HepG2 (cell line): ENCODE data around the gene FER1L5. TPM values are rescaled to one million over a fixed set of nuclear protein-coding genes. Genes with fewer than 3 reads are reported as not detected.
A peak's percentile ranks its signal among the peaks of the same experiment; 100 is the strongest.

Experiments used
- ATAC-seq: fragments of 200-7000 bp; cut with Tn5 transposase; 3 replicates; pipeline ENCODE4 v1.9.1; 2020; ENCODE audit warnings: mild to moderate bottlenecking, moderate library complexity
- BruUV-seq: library from RNA; stranded (reverse); fragments of 400-500 nt; replicated peaks from 2 replicates; lab custom pipeline; 2021; lab: Mats Ljungman, UMichigan
- CTCF ChIA-PET: fragments of 300-600 bp; formaldehyde crosslinking; extraction: SDS; loops from one replicate; lab custom pipeline; 2021; ENCODE audit warnings: low total read pairs, inconsistent platforms, low intra/inter-chr PET ratio; lab: Yijun Ruan, JAX
- POLR2A ChIA-PET: fragments of 350-600 bp; sonication (Branson Sonifier 250); formaldehyde crosslinking; loops from one replicate; lab custom pipeline; 2020; ENCODE audit warnings: antibody characterized with exemption, inconsistent platforms; lab: Yijun Ruan, JAX
- DNase-seq: peaks from one replicate; pipeline ENCODE4 v3.0.0-alpha.2; 2015; ENCODE audit warnings: low spot score
- FAIRE-seq: peaks from 3 replicates; lab custom pipeline; 2011; peaks lifted over from hg19 to GRCh38; lab: Jason Lieb, UNC
- H2AFZ ChIP-seq: one replicate; pipeline ENCODE4 v1.6.1; 2011; ENCODE audit warnings: low read length, inconsistent platforms
- H3K27ac ChIP-seq: fragments of 300-600 bp; 3 replicates; pipeline ENCODE4 v1.8.0; 2011; ENCODE audit warnings: mixed run types, mild to moderate bottlenecking, mixed read lengths, low read length, inconsistent platforms; ENCODE audit not compliant: insufficient read depth; ENCODE audit errors: extremely low read length
- H3K27me3 ChIP-seq, 2 experiments: fragments of 200-600 bp in 1 of 2; 2 replicates in 1 of 2; 3 replicates in 1 of 2; pipeline versions ENCODE4 v1.6.0 to v1.8.0; 2011; ENCODE audit warnings: low read length in 2 of 2, mild to moderate bottlenecking in 2 of 2, moderate library complexity in 2 of 2, inconsistent platforms in 1 of 2; ENCODE audit not compliant: insufficient read depth in 2 of 2, control insufficient read depth in 1 of 2
- H3K36me3 ChIP-seq, 2 experiments: fragments of 200-600 bp in 1 of 2; replicated peaks in 1 of 2; 2 replicates in 1 of 2; 3 replicates in 1 of 2; pipeline versions ENCODE4 v1.5.1 to v1.8.0; 2011; ENCODE audit warnings: low read length in 2 of 2, inconsistent platforms in 1 of 2; ENCODE audit not compliant: insufficient read depth in 2 of 2, control insufficient read depth in 1 of 2
- H3K4me1 ChIP-seq: 2 replicates; pipeline ENCODE4 v1.5.1; 2012; ENCODE audit warnings: low read length, inconsistent platforms; ENCODE audit not compliant: insufficient read depth
- H3K4me2 ChIP-seq: 2 replicates; pipeline ENCODE4 v1.6.0; 2011; ENCODE audit warnings: low read depth, low read length, inconsistent platforms
- H3K4me3 ChIP-seq, 3 experiments: fragments of 200-600 bp in 1 of 3; sonication (generic), shearing (Covaris generic) in 1 of 3; replicated peaks in 1 of 3; 2 replicates each; pipeline ENCODE4 v1.5.1; 2011 to 2016; ENCODE audit warnings: low read length in 3 of 3, inconsistent platforms in 2 of 3, low read depth in 2 of 3, mild to moderate bottlenecking in 2 of 3, control low read depth in 1 of 3, mixed read lengths in 1 of 3; ENCODE audit not compliant: insufficient read depth in 1 of 3
- H3K79me2 ChIP-seq: one replicate; pipeline ENCODE4 v1.6.1; 2011; ENCODE audit warnings: low read length, inconsistent platforms; ENCODE audit not compliant: insufficient read depth
- H3K9ac ChIP-seq: 2 replicates; pipeline ENCODE4 v1.6.0; 2011; ENCODE audit warnings: mild to moderate bottlenecking, low read depth, low read length, inconsistent platforms; ENCODE audit not compliant: insufficient read depth
- H3K9me3 ChIP-seq: 2 replicates; pipeline ENCODE4 v1.5.1; 2012; ENCODE audit warnings: mild to moderate bottlenecking, low read length
- H4K20me1 ChIP-seq: 2 replicates; pipeline ENCODE4 v1.6.0; 2011; ENCODE audit warnings: inconsistent platforms, mild to moderate bottlenecking, low read length, moderate library complexity; ENCODE audit not compliant: insufficient read depth
- ERF ChIP-seq: IDR thresholded peaks from 2 replicates; pipeline ENCODE4 v1.6.1; 2018; ENCODE audit warnings: missing biosample characterization, missing genetic modification reagents
- HMGXB3 ChIP-seq: sonication (generic); formaldehyde crosslinking; IDR thresholded peaks from 2 replicates; pipeline ENCODE4 v1.4.0; 2020; ENCODE audit warnings: missing genetic modification reagents, borderline replicate concordance
- MAFK ChIP-seq, 2 experiments: IDR thresholded peaks in 1 of 2; conservative IDR thresholded peaks in 1 of 2; 2 replicates each; pipeline ENCODE4 v1.6.1; 2011; ENCODE audit warnings: improper control_type of control experiment in 2 of 2, low read length in 2 of 2
- MXD4 ChIP-seq: IDR thresholded peaks from 2 replicates; pipeline ENCODE4 v1.6.1; 2016; ENCODE audit warnings: mild to moderate bottlenecking, missing biosample characterization, missing genetic modification reagents
- SALL1 ChIP-seq: sonication (generic); formaldehyde crosslinking; IDR thresholded peaks from 2 replicates; pipeline ENCODE4 v1.8.0; 2022; ENCODE audit warnings: mild to moderate bottlenecking, missing genetic modification reagents
- SIN3B ChIP-seq: fragments of 150-350 bp; IDR thresholded peaks from 2 replicates; pipeline ENCODE4 v1.6.1; 2014; ENCODE audit warnings: low read length
- TBP ChIP-seq: sonication (generic); formaldehyde crosslinking; IDR thresholded peaks from 2 replicates; pipeline ENCODE4 v1.5.0; 2020; ENCODE audit warnings: missing genetic modification reagents
- ZBTB44 ChIP-seq: sonication (generic); formaldehyde crosslinking; IDR thresholded peaks from 2 replicates; pipeline ENCODE4 v1.4.0; 2020; ENCODE audit warnings: missing genetic modification reagents
- ZMYM2 ChIP-seq: sonication (generic); formaldehyde crosslinking; IDR thresholded peaks from 2 replicates; pipeline ENCODE4 v1.8.0; 2022; ENCODE audit warnings: mild to moderate bottlenecking, missing genetic modification reagents
- ZNF556 ChIP-seq: sonication (generic); formaldehyde crosslinking; IDR thresholded peaks from 2 replicates; pipeline ENCODE4 v1.4.0; 2020; ENCODE audit warnings: mild to moderate bottlenecking, missing genetic modification reagents, borderline replicate concordance
- ZSCAN31 ChIP-seq: sonication (generic); formaldehyde crosslinking; IDR thresholded peaks from 2 replicates; pipeline ENCODE4 v1.5.0; 2020; ENCODE audit warnings: low read depth, mild to moderate bottlenecking, missing genetic modification reagents
- WGBS: methylation state at CpG from one replicate; pipeline ENCODE4 v1.1.6; 2017; ENCODE audit warnings: low lambda C conversion rate; 5-methylcytosine and 5-hydroxymethylcytosine counted together
- in situ Hi-C: cut with HindIII; loops from 2 replicates; pipeline ENCODE4 v1.10.0; 2017; ENCODE audit warnings: low pct_unique_long_range_greater_than_20kb; ENCODE audit not compliant: extremely low pct_ligation_motif_present
- intact Hi-C: fragments of 100-400 bp; cut with micrococcal nuclease; formaldehyde crosslinking; loops from one replicate; pipeline ENCODE4 v1.10.0; 2022; ENCODE audit not compliant: unreplicated experiment
- polyA plus RNA-seq, 8 experiments: library from polyadenylated mRNA; depleted of rRNA in 3 of 8; stranded (reverse) in 7 of 8; unstranded in 1 of 8; fragments of >200 nt; fragmentation: Illumina TruSeq in 4 of 8; extraction: Trizol in 4 of 8; gene quantifications; 2 replicates each; pipeline versions ENCODE4 v1.2.1 to v1.2.3, GENCODE V29; 2011 to 2016; ENCODE audit warnings: low read depth in 4 of 8, missing spikeins in 1 of 8, mixed read lengths in 1 of 8; ENCODE audit not compliant: insufficient read depth in 1 of 8
- total RNA-seq, 5 experiments: library from RNA; depleted of rRNA; stranded (reverse); fragments of >200 nt; fragmentation: Illumina TruSeq; extraction: Trizol; gene quantifications; 2 replicates each; pipeline ENCODE4 v1.2.3, GENCODE V29; 2016; ENCODE audit warnings: low read depth in 1 of 5
- TF ChIP-seq, protein P1 (sequence below): sonication (generic); formaldehyde crosslinking; IDR thresholded peaks from 2 replicates; pipeline ENCODE4 v1.4.0; 2020; ENCODE audit warnings: missing genetic modification reagents

Gene FER1L5
- total and polyA plus RNA-seq, 2 of the 13 experiments (the other 11 are each of a cell fraction or from before 2014, with no cell fraction given) = 0.02 to 0.08 TPM

DNA sequence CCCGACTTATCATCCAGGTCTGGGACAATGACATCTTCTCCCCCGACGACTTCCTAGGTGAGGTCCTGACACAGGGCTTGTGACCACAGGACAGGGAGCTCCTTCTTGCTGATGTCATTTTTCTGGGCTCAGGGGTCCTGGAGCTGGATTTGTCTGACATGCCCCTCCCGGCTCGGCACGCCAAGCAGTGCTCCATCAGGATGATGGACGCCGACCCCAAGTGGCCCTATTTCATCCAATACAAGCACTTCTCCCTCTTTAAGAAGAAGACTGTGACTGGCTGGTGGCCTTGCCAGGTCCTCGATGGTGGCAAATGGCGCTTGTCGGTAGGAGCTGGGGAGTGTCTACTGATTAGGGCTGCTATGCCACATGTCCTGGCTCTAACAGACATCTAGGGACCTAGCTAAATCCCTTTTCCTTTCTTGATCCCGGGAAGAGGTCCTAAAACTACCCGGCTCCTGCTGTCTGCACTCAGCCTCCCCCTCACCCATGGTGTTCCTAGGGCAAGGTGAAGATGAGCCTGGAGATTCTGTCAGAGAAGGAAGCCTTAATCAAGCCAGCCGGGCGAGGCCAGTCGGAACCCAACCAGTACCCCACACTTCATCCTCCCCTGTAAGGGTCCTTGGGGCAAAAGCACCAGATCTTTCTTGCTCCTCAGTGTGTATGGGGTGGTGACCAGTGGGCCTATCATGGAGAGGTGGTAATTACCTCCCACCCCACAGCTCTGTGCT lies 60.6 kb downstream of the FER1L5 start (continued):
- TF ChIP-seq HMGXB3 = no peak
- no peak for TF ChIP-seq SALL1 (CRISPR knock-in tag)
- TF ChIP-seq MXD4 (CRISPR knock-in tag) = no peak
- TF ChIP-seq, protein P1, sequence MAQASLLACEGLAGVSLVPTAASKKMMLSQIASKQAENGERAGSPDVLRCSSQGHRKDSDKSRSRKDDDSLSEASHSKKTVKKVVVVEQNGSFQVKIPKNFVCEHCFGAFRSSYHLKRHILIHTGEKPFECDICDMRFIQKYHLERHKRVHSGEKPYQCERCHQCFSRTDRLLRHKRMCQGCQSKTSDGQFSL (CRISPR knock-in tag) = no peak

GRCh38 chr2:96710985-96711384 lies 68.4 kb downstream of the FER1L5 start:
- H3K27me3 ChIP-seq = no peaks in the 10 kb centered on the region; a peak in 1 of 5 replicates
- intact Hi-C loops = no loop called here
- ChIA-PET POLR2A (no interaction called here), CTCF (no interaction called here)
- 95% methylated on average over 3 of the region's 3 CpGs for WGBS
- H3K4me1 ChIP-seq = peaks cover 16% of the 10 kb centered on the region
- ATAC-seq = no peak
- H3K4me2 ChIP-seq = no peak overlapping the region
- FAIRE-seq = peak; percentile 15
- no peaks in the 10 kb centered on the region for H3K79me2 ChIP-seq
- no peaks in the 10 kb centered on the region for H3K9me3 ChIP-seq
- no peak overlapping the region for H2AFZ ChIP-seq
- no peak for DNase-seq
- H3K4me3 ChIP-seq = no peak overlapping the region
- no peak overlapping the region for H3K27ac ChIP-seq
- H4K20me1 ChIP-seq = no peaks in the 10 kb centered on the region
- in situ Hi-C loops = no loop called here
- peaks cover 44 to 67% of the 10 kb centered on the region in 2 experiments for H3K36me3 ChIP-seq
- no peak overlapping the region for H3K9ac ChIP-seq
- no TSS peak for BruUV-seq
- no peak for TF ChIP-seq ZMYM2 (CRISPR knock-in tag)
- no peak for TF ChIP-seq SIN3B
- no peak for TF ChIP-seq ERF (CRISPR knock-in tag)
- TF ChIP-seq MAFK (conservative IDR thresholded peaks at IDR 0.05 in 1 of 2, IDR thresholded peaks at IDR 0.05 in 1 of 2; ENCODE audit: low read length in 2 of 2) = peak; percentile 42 to 45; a peak in 3 of 4 replicates
- TF ChIP-seq ZNF556 (CRISPR knock-in tag) = no peak
- TF ChIP-seq TBP (CRISPR knock-in tag) = no peak
- TF ChIP-seq ZBTB44 (CRISPR knock-in tag) = no peak
- no peak for TF ChIP-seq ZSCAN31 (CRISPR knock-in tag)
